IMR-90 (cell line): ENCODE measurements around the gene RAP1GAP. TPM values are rescaled to one million over a fixed set of nuclear protein-coding genes. Genes with fewer than 3 reads are reported as not detected.

Source experiments
- ATAC-seq: fragments of 200-7000 bp; cut with Tn5 transposase; 2 replicates; pipeline ENCODE4 v1.9.1; 2020; ENCODE audit warnings: low read depth, mild to moderate bottlenecking, moderate library complexity
- BruUV-seq: library from RNA; stranded (reverse); fragments of 400-500 nt; replicated peaks from 2 replicates; lab custom pipeline; 2021; lab: Mats Ljungman, UMichigan
- CTCF ChIA-PET: fragments of 300-600 bp; formaldehyde crosslinking; extraction: SDS; loops from one replicate; lab custom pipeline; 2021; ENCODE audit warnings: antibody characterized with exemption; lab: Yijun Ruan, JAX
- POLR2A ChIA-PET: fragments of 300-600 bp; sonication (Branson Sonifier 250); formaldehyde crosslinking; loops from one replicate; lab custom pipeline; 2022; ENCODE audit warnings: antibody characterized with exemption; ENCODE audit not compliant: unreplicated experiment; lab: Charles Lee
- DNase-seq: peaks from one replicate; pipeline ENCODE4 v3.0.0; 2013
- H2AFZ ChIP-seq: replicated peaks from 2 replicates; pipeline ENCODE3; 2013; ENCODE audit warnings: low read length, mild to moderate bottlenecking; ENCODE audit not compliant: poor library complexity
- H2AK5ac ChIP-seq: 2 replicates; pipeline ENCODE4 v1.6.1; 2013; ENCODE audit warnings: low read depth, low read length, inconsistent platforms
- H2AK9ac ChIP-seq: replicated peaks from 2 replicates; pipeline ENCODE3; 2013; ENCODE audit warnings: mild to moderate bottlenecking, low read depth, low read length, moderate library complexity; ENCODE audit not compliant: poor library complexity
- H2BK120ac ChIP-seq: 2 replicates; pipeline ENCODE4 v1.6.1; 2013; ENCODE audit warnings: low read depth, low read length, inconsistent platforms
- H2BK15ac ChIP-seq: 3 replicates; pipeline ENCODE4 v1.6.1; 2013; ENCODE audit warnings: low read depth, low read length, inconsistent platforms
- H2BK20ac ChIP-seq: 2 replicates; pipeline ENCODE4 v1.6.1; 2013; ENCODE audit warnings: low read depth, mild to moderate bottlenecking, inconsistent platforms, low read length, moderate library complexity
- H2BK5ac ChIP-seq: 2 replicates; pipeline ENCODE4 v1.6.1; 2013; ENCODE audit warnings: mild to moderate bottlenecking, low read depth, low read length, inconsistent platforms; ENCODE audit not compliant: poor library complexity, severe bottlenecking
- H3K14ac ChIP-seq: replicated peaks from 2 replicates; pipeline ENCODE4 v1.6.1; 2013; ENCODE audit warnings: low read depth, low read length, inconsistent platforms
- H3K18ac ChIP-seq: 2 replicates; pipeline ENCODE4 v1.6.1; 2013; ENCODE audit warnings: low read depth, low read length, control low read depth
- H3K23ac ChIP-seq: 2 replicates; pipeline ENCODE4 v1.6.1; 2013; ENCODE audit warnings: low read depth, low read length, inconsistent platforms
- H3K27ac ChIP-seq: 2 replicates; pipeline ENCODE4 v1.5.1; 2013; ENCODE audit warnings: mild to moderate bottlenecking, control low read depth, low read length; ENCODE audit not compliant: insufficient read depth
- H3K27me3 ChIP-seq: 2 replicates; pipeline ENCODE4 v1.6.1; 2013; ENCODE audit warnings: low read length; ENCODE audit not compliant: control insufficient read depth, insufficient read depth
- H3K36me3 ChIP-seq: 2 replicates; pipeline ENCODE4 v1.6.1; 2013; ENCODE audit warnings: low read length, mixed read lengths; ENCODE audit not compliant: control insufficient read depth, insufficient read depth
- H3K4ac ChIP-seq: 2 replicates; pipeline ENCODE4 v1.6.1; 2013; ENCODE audit warnings: low read depth, low read length, inconsistent platforms
- H3K4me1 ChIP-seq: 2 replicates; pipeline ENCODE4 v1.6.1; 2013; ENCODE audit warnings: low read length, mixed read lengths; ENCODE audit not compliant: control insufficient read depth, insufficient read depth
- H3K4me2 ChIP-seq: 2 replicates; pipeline ENCODE4 v1.6.1; 2013; ENCODE audit warnings: low read depth, mild to moderate bottlenecking, control low read depth, low read length, moderate library complexity
- H3K4me3 ChIP-seq: 2 replicates; pipeline ENCODE4 v1.5.1; 2013; ENCODE audit warnings: low read depth, mild to moderate bottlenecking, control low read depth, low read length, moderate library complexity; ENCODE audit not compliant: insufficient read depth
- H3K56ac ChIP-seq: 2 replicates; pipeline ENCODE4 v1.6.1; 2013; ENCODE audit warnings: low read length, inconsistent platforms; ENCODE audit not compliant: insufficient read depth; ENCODE audit errors: extremely low read depth
- H3K79me1 ChIP-seq, 2 experiments: 2 replicates each; pipeline ENCODE4 v1.6.1; 2013; ENCODE audit warnings: low read length in 2 of 2, inconsistent platforms in 1 of 2, low read depth in 1 of 2
- H3K9ac ChIP-seq: 2 replicates; pipeline ENCODE4 v1.6.1; 2013; ENCODE audit warnings: low read depth, low read length, control low read depth
- H3K9me1 ChIP-seq: 2 replicates; pipeline ENCODE4 v1.6.1; 2013; ENCODE audit warnings: low read length, inconsistent platforms; ENCODE audit not compliant: insufficient read depth
- H3K9me3 ChIP-seq: 2 replicates; pipeline ENCODE4 v1.6.1; 2013; ENCODE audit warnings: low read length; ENCODE audit not compliant: control insufficient read depth, insufficient read depth
- H4K20me1 ChIP-seq: 2 replicates; pipeline ENCODE4 v1.6.1; 2013; ENCODE audit warnings: low read length, inconsistent platforms; ENCODE audit not compliant: insufficient read depth
- H4K5ac ChIP-seq: 2 replicates; pipeline ENCODE4 v1.6.1; 2013; ENCODE audit warnings: mild to moderate bottlenecking, low read depth, low read length, control low read depth
- H4K8ac ChIP-seq, 2 experiments: 2 replicates each; pipeline ENCODE4 v1.6.1; 2013; ENCODE audit warnings: low read depth in 2 of 2, low read length in 2 of 2, control low read depth in 1 of 2, inconsistent platforms in 1 of 2
- H4K91ac ChIP-seq: 2 replicates; pipeline ENCODE4 v1.6.1; 2013; ENCODE audit warnings: low read depth, low read length, inconsistent platforms; ENCODE audit not compliant: insufficient read depth
- NFE2L2 ChIP-seq: fragments of 150-350 bp; IDR thresholded peaks from 2 replicates; pipeline ENCODE4 v1.6.1; 2016; ENCODE audit warnings: low read depth, mild to moderate bottlenecking, low read length
- RCOR1 ChIP-seq: IDR thresholded peaks from 2 replicates; pipeline ENCODE4 v1.6.1; 2012; ENCODE audit warnings: mild to moderate bottlenecking, low read length, improper control_type of control experiment; ENCODE audit not compliant: insufficient replicate concordance
- WGBS, 2 experiments: methylation state at CpG; one replicate each; pipeline versions ENCODE4 v1.1.5 to v1.1.7; 2013; ENCODE audit warnings: missing lambda C conversion rate in 2 of 2; ENCODE audit not compliant: insufficient read length in 1 of 2; ENCODE audit errors: extremely low coverage in 2 of 2; 5-methylcytosine and 5-hydroxymethylcytosine counted together
- dilution Hi-C: fragments of 300-500 bp; cut with HindIII; formaldehyde crosslinking; loops from one replicate; pipeline ENCODE4 v1.14.3; 2018; ENCODE audit warnings: low sequenced_read_pairs; ENCODE audit not compliant: unreplicated experiment
- in situ Hi-C: fragments of 300-500 bp; cut with MboI; formaldehyde crosslinking; loops from 3 replicates; pipeline ENCODE4 v1.14.3; 2019; ENCODE audit warnings: low sequenced_read_pairs, inconsistent platforms, mixed read lengths
- intact Hi-C: fragments of 100-400 bp; cut with micrococcal nuclease; formaldehyde crosslinking; loops from 2 replicates; pipeline ENCODE4 v1.10.0; 2022
- polyA plus RNA-seq, 3 experiments: library from polyadenylated mRNA; depleted of rRNA; stranded (reverse); fragments of >200 nt; gene quantifications; 2 replicates each; pipeline ENCODE4 v1.2.3, GENCODE V29; 2012; ENCODE audit warnings: low replicate concordance in 1 of 3
- total RNA-seq: library from RNA; depleted of rRNA; stranded (reverse); fragments of >200 nt; gene quantifications from 2 replicates; pipeline ENCODE4 v1.2.3, GENCODE V29; 2012

The RAP1GAP gene
- total and polyA plus RNA-seq, 2 of the 4 experiments (the other 2 are of a cell fraction), result under 0.01 to 0.10 TPM

- no TSS peak for BruUV-seq
- Histone ChIP-seq H2AK5ac (no peak overlapping the region), H4K5ac (no peak overlapping the region), H3K9me3 (no peaks in the 10 kb centered on the region), H2BK20ac (no peak overlapping the region), H3K27me3 (peaks cover 55% of the 10 kb centered on the region), H3K14ac (no peak overlapping the region), H3K27ac (no peak overlapping the region), H3K9ac (no peak overlapping the region), H4K91ac (no peak overlapping the region), H3K9me1 (0 out of 2 replicates have a peak, but pooled peaks cover 5% of the 10 kb centered on the region), H3K18ac (no peak overlapping the region), H3K4ac (no peak overlapping the region), H4K8ac (no peak overlapping the region), H2BK120ac (no peak overlapping the region), H3K79me1 (no peaks in the 10 kb centered on the region), H3K4me1 (peaks cover 3% of the 10 kb centered on the region; the same call in 1 of the 2 replicates), H3K23ac (no peak overlapping the region), H2AK9ac (no peak overlapping the region), H3K56ac (no peak overlapping the region), H3K36me3 (no peaks in the 10 kb centered on the region), H4K20me1 (peaks cover 9% of the 10 kb centered on the region; the same call in 1 of the 2 replicates), H3K4me3 (no peak overlapping the region), H2BK15ac (no peak overlapping the region), H2BK5ac (no peak overlapping the region), H3K4me2 (no peak overlapping the region), H2AFZ (no peak overlapping the region)
- 11% methylated on average over 17 of the region's 39 CpGs; no CpG with 5 or more reads in 1 of the 2 experiments for WGBS, 2 experiments
- in situ Hi-C loops, result loop anchor here (10.0 kb wide), 2 partner anchors 278 to 398 kb away; no protein-coding TSS in a partner anchor
- CTCF ChIA-PET, result no interaction called here
- dilution Hi-C loops, result no loop called here
- POLR2A ChIA-PET, result no interaction called here
- intact Hi-C loops, result loop anchor here (10.0 kb wide), 2 partner anchors 118 to 398 kb away; no protein-coding TSS in a partner anchor
- TF ChIP-seq NFE2L2 (no peak), RCOR1 (no peak)
- DNase-seq, result no peak
- no peak for ATAC-seq
Measured at GRCh38 chr1:21652101-21652936, 16.8 kb downstream of the RAP1GAP start.
